AG09309 (cell line): ENCODE measurements around the gene ERBB4.

ENCODE experiments used
- DNase-seq: peaks from one replicate; pipeline ENCODE4 v3.0.0-alpha.2; 2010; ENCODE audit warnings: low read depth
- H3K4me3 ChIP-seq: 2 replicates; pipeline ENCODE4 v1.5.1; 2011; ENCODE audit warnings: mild to moderate bottlenecking, low read depth, low read length, moderate library complexity; ENCODE audit not compliant: control insufficient read depth
- TF ChIP-seq, protein P1 (sequence below): IDR thresholded peaks from 2 replicates; pipeline ENCODE4 v1.5.1; 2011; ENCODE audit warnings: mild to moderate bottlenecking, low read depth, low read length, inconsistent platforms; ENCODE audit not compliant: insufficient read depth, control insufficient read depth; ENCODE audit errors: missing control alignments

ERBB4 gene

DNA sequence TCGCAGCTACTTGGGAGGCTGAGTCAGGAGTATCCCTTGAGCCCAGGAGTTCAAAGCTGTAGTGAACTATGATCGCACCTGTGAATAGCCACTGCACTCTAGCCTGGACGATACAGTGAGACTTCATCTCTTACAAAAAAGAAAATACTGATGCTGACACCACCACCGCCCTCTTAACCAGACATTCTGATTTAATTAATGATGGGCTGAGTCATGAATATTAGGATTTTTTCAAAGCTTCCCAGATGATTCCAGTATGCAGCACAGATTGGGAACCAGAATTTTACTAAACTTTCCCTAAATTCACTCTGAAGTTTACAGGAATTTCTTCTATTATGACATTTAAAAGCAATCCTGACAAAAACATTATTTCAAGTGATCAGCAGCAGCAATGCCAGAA lies 130.1 kb downstream of the ERBB4 start:
- DNase-seq = no peak
- H3K4me3 ChIP-seq = no peak overlapping the region
- TF ChIP-seq, protein P1, sequence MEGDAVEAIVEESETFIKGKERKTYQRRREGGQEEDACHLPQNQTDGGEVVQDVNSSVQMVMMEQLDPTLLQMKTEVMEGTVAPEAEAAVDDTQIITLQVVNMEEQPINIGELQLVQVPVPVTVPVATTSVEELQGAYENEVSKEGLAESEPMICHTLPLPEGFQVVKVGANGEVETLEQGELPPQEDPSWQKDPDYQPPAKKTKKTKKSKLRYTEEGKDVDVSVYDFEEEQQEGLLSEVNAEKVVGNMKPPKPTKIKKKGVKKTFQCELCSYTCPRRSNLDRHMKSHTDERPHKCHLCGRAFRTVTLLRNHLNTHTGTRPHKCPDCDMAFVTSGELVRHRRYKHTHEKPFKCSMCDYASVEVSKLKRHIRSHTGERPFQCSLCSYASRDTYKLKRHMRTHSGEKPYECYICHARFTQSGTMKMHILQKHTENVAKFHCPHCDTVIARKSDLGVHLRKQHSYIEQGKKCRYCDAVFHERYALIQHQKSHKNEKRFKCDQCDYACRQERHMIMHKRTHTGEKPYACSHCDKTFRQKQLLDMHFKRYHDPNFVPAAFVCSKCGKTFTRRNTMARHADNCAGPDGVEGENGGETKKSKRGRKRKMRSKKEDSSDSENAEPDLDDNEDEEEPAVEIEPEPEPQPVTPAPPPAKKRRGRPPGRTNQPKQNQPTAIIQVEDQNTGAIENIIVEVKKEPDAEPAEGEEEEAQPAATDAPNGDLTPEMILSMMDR = no peak

DNA sequence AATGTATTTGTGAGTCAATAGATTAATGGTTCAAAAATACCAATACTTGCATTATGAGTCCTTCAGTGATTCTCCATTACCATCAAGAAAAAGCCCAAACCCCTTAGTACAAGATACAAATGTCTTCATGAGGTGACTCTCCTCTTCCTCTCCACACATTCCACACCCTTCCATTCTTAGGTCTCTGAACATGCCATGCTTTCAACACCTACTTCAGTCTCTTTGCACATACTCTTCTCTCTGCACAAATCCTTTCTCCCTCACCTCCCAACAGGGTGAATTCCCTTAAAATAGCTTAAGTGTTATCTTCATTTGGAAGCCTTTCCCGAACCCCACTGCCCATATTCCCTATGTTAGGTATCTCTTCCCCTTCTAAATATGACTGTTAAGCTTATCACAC lies 131.9 kb downstream of the ERBB4 start:
- DNase-seq = no peak
- no peak overlapping the region for H3K4me3 ChIP-seq
- TF ChIP-seq, protein P1 = no peak

DNA sequence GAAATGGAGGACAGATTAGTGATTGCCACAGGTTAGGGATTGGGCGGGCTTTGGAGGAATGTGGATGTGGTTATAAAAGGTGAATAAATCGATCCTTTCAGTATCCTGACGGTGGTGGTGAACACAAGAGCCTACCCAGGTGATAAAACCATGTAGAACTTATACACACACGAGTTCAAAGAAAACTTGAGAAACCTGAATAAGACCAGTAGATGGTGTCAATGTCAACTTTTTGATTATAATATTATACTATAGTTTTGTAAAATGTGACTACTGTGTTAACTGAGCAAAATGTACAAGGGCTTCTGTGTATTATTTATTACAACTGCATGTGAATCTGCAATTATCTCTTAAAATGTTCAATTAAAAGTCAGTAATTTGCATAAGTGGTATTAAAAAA lies 136.3 kb downstream of the ERBB4 start:
- TF ChIP-seq, protein P1 = no peak
- H3K4me3 ChIP-seq = no peak overlapping the region
- no peak for DNase-seq

DNA sequence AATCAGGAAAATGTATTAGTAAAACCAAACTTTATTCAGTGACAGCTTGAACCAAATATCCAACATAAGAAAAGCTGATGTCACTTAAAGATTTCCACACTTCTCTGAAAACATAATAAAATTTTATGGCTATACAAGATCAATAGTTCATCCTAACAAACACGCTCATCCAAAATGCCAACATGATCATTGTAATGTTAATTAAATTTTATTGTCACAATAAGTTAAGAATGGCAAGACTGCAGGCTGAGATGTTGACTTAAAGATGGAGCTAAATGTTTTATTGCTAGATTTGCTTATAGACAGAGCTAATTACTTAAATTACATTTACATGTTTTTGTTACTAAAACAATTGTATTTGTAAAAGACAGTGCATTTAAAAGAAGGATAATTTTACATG lies 140.3 kb downstream of the ERBB4 start:
- TF ChIP-seq, protein P1 = no peak

DNA sequence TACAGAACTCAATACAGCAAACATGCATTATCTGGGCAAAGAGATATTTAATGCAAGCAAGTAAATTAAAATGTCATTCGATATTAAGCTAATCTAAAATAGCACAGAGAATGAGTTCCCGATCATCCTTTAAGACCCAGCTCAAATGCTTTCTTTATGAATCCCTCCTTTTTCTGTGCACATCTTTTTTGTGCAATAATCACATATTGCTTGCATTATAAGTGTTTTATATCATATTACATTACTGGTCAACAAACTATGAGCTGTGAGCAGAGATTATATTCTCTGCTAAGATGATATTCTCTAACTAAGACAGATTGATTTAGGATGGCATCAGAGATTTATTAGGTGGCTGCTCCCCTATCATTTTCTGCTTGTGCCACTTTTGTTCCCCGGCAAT lies 146.1 kb downstream of the ERBB4 start:
- DNase-seq = no peak
- H3K4me3 ChIP-seq = no peak overlapping the region
- TF ChIP-seq, protein P1 = no peak

More for the DNA sequence above, 140.3 kb downstream of the ERBB4 start:
- H3K4me3 ChIP-seq = no peak overlapping the region
- DNase-seq = no peak

DNA sequence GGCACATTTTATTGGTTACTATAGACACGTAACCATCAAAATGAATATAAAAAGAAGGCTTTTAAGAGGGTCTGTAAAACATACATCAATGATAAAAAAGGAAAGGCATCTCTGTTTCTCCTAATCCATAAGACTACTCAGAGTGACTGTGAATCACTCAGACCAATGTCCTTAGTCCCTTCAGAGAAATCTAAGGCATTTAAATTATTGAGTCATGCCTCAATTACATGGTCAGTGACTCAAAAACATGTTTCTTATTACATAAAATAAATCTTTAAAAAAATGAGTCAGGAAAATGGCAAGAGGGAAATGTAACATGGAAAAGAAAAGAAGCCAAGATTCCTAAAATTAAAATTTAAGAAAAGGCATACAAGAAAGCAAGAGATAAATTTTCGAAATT lies 146.6 kb downstream of the ERBB4 start:
- peak; percentile 39 for DNase-seq
- H3K4me3 ChIP-seq = no peak overlapping the region
- TF ChIP-seq, protein P1 = no peak

DNA sequence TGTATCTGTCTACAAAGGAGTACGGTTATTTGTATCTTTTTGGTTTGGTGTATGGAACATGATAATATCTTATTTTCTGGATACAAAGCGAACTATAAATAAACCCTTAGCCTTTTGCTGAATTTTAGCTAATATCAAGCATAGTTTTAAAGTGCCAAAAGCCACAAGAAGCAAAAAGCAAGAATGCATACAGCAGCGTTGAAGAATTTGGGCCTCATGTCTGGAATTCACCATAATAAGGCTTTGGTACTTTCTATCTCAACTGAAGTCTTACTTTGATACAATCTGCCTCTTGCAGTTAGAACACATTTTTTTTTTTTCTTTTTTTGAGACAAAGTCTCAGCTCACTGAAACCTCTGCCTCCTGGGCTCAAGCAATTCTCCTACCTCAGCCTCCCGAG lies 151.5 kb downstream of the ERBB4 start:
- no peak for DNase-seq
- H3K4me3 ChIP-seq = no peak overlapping the region
- TF ChIP-seq, protein P1 = no peak
